ENCODE measurements around the gene RSPH10B2. TPM values are rescaled to one million over a fixed set of nuclear protein-coding genes. Genes with fewer than 3 reads are reported as not detected.

Gene RSPH10B2
- total and polyA plus RNA-seq, 2 of the 8 experiments (the other 6 are each of a cell fraction or from before 2014, with no cell fraction given) = 0.14 to 0.35 TPM

- H2BK15ac ChIP-seq (ENCODE audit: low read length) = no peak overlapping the region
- peaks cover 0 to 18% (median 8%) of the 10 kb centered on the region in 4 experiments; a peak in 4 of 8 replicates for H3K36me3 ChIP-seq (ENCODE audit: control insufficient read depth in 2 of 4, insufficient read depth in 4 of 4, low read length in 3 of 4)
- H2BK20ac ChIP-seq (ENCODE audit: low read length) = no peak overlapping the region
- peak overlapping the region; percentile 87 for H4K5ac ChIP-seq (ENCODE audit: insufficient read length, low read depth, low read length)
- H3K23ac ChIP-seq (ENCODE audit: insufficient read length) = no peak overlapping the region
- no peak overlapping the region; the same call in 1 of the 2 replicates for H2BK5ac ChIP-seq (ENCODE audit: low read depth, low read length)
- H3K4me3 ChIP-seq (ENCODE audit: extremely low read depth in 1 of 4, insufficient read depth in 2 of 4, low read depth in 3 of 4, low read length in 4 of 4) = peak overlapping the region; percentile 68 to 96 (median 82)
- no peaks in the 10 kb centered on the region for H3K9me3 ChIP-seq (ENCODE audit: insufficient read depth in 2 of 2, low read depth in 1 of 2, low read length in 1 of 2)
- H2BK12ac ChIP-seq (ENCODE audit: low read depth, low read length) = no peak overlapping the region
- CTCF ChIA-PET (ENCODE audit: partially characterized antibody) = interaction anchor here (0.8 to 1.1 kb wide), 2 partner anchors 11 to 108 kb away, joined by 3 read pairs; no protein-coding TSS in a partner anchor
- H4K91ac ChIP-seq (replicated peaks; ENCODE audit: insufficient read length, low read length) = no peak overlapping the region
- WGBS, 2 experiments (ENCODE audit: extremely low coverage in 1 of 2, insufficient coverage in 1 of 2, insufficient read length in 1 of 2, insufficient replicate concordance in 2 of 2, low coverage in 1 of 2, low lambda C conversion rate in 2 of 2, missing lambda C conversion rate in 1 of 2) = 0% methylated on average over 58 of the region's 66 CpGs; no CpG with 5 or more reads in 1 of the 2 experiments
- H2AFZ ChIP-seq (ENCODE audit: low read length) = no peak overlapping the region
- POLR2A ChIA-PET (ENCODE audit: partially characterized antibody) = interaction anchor here (1.2 kb wide), 1 partner anchor 88 kb away, joined by 4 read pairs; no protein-coding TSS in a partner anchor
- no peak overlapping the region for H2BK120ac ChIP-seq (replicated peaks; ENCODE audit: low read depth, low read length)
- H3K23me2 ChIP-seq (ENCODE audit: low read depth, low read length) = peaks cover 2% of the 10 kb centered on the region; the same call in 1 of the 2 replicates
- H3K4me2 ChIP-seq (ENCODE audit: insufficient read depth in 1 of 2, low read depth in 2 of 2, low read length in 2 of 2) = peak overlapping the region; percentile 52 to 76
- H3K9ac ChIP-seq (replicated peaks in 1 of 4; ENCODE audit: extremely low read depth in 1 of 4, low read depth in 3 of 4, low read length in 3 of 4) = peak overlapping the region; percentile 57 to 74 (median 60); a peak in 6 of 7 replicates
- H3K18ac ChIP-seq (ENCODE audit: extremely low read depth, low read length) = no peak overlapping the region
- FAIRE-seq (no peak), DNase-seq (ENCODE audit: low read depth in 1 of 2, low spot score in 2 of 2) (peak; percentile 93)
- no peak overlapping the region for H3K56ac ChIP-seq (replicated peaks; ENCODE audit: insufficient read length, low read depth, low read length)
- H3K79me2 ChIP-seq (ENCODE audit: control insufficient read depth in 1 of 2, insufficient read depth in 2 of 2, low read length in 2 of 2) = peaks cover 0 to 20% of the 10 kb centered on the region in 2 experiments; a peak in 2 of 4 replicates
- H3K14ac ChIP-seq (ENCODE audit: insufficient read length) = no peak overlapping the region
- H3K27me3 ChIP-seq (replicated peaks in 1 of 4; ENCODE audit: control insufficient read depth in 3 of 4, extremely low read depth in 1 of 4, insufficient read depth in 3 of 4, low read length in 3 of 4) = no peaks in the 10 kb centered on the region
- peaks cover 0 to 2% of the 10 kb centered on the region in 2 experiments for H4K20me1 ChIP-seq (replicated peaks in 1 of 2; ENCODE audit: control insufficient read depth in 1 of 2, insufficient read depth in 2 of 2, low read length in 2 of 2)
- peak overlapping the region; percentile 21; the same call in 1 of the 2 replicates for H3K27ac ChIP-seq (ENCODE audit: low read depth, low read length)
- peaks cover 0 to 4% (median 0%) of the 10 kb centered on the region in 4 experiments; a peak in 1 of 7 replicates for H3K4me1 ChIP-seq (replicated peaks in 1 of 4; ENCODE audit: control insufficient read depth in 3 of 4, insufficient read depth in 4 of 4, low read length in 3 of 4)
- no peaks in the 10 kb centered on the region for H3K79me1 ChIP-seq (ENCODE audit: low read depth, low read length)
- no peak overlapping the region for H3K4ac ChIP-seq (replicated peaks; ENCODE audit: insufficient read length, low read depth, low read length)
- H2AK5ac ChIP-seq (ENCODE audit: low read depth, low read length) = no peak overlapping the region
- peak overlapping the region; percentile 89 for H4K8ac ChIP-seq (ENCODE audit: extremely low read depth, insufficient read depth, low read length)
- no peak for TF ChIP-seq BCL11A (IDR thresholded peaks at IDR 0.05; ENCODE audit: low read depth in 2 of 2, low read length in 2 of 2)
- TF ChIP-seq TAF1 (IDR thresholded peaks at IDR 0.05; ENCODE audit: low read depth, low read length) = peak; percentile 73
- no peak for TF ChIP-seq BACH1 (IDR thresholded peaks at IDR 0.05; ENCODE audit: low read length)
- TF ChIP-seq JUN (IDR thresholded peaks at IDR 0.05; ENCODE audit: low read depth, low read length) = no peak
- TF ChIP-seq GTF2F1 (IDR thresholded peaks at IDR 0.05; ENCODE audit: borderline replicate concordance, low read depth, low read length) = 0 out of 2 replicates have a peak, but pooled peaks have one; percentile 49
- TF ChIP-seq SIN3A (conservative IDR thresholded peaks at IDR 0.05 in 1 of 2, IDR thresholded peaks at IDR 0.05 in 1 of 2; ENCODE audit: low read depth in 1 of 2, low read length in 2 of 2) = peak; percentile 13 to 84; a peak in 2 of 4 replicates
- TF ChIP-seq POU5F1 (IDR thresholded peaks at IDR 0.05; ENCODE audit: low read depth, low read length) = no peak
- TF ChIP-seq CBX8 (IDR thresholded peaks at IDR 0.05; ENCODE audit: borderline replicate concordance, low read depth, low read length) = no peak
- peak; percentile 89 for TF ChIP-seq MAX (IDR thresholded peaks at IDR 0.05)
- no peak; the same call in 1 of the 2 replicates for TF ChIP-seq CREB1 (IDR thresholded peaks at IDR 0.05)
- TF ChIP-seq HDAC6 (IDR thresholded peaks at IDR 0.05; ENCODE audit: low read depth, low read length) = no peak
- no peak for TF ChIP-seq SP2 (IDR thresholded peaks at IDR 0.05; ENCODE audit: low read length)
Observed at GRCh38 chr7:6729492-6730342, 24.2 kb upstream of the RSPH10B2 start.

All from H1 (cell line).